K562 (cell line): ENCODE measurements around the gene NEURL1. TPM values are rescaled to one million over a fixed set of nuclear protein-coding genes. Genes with fewer than 3 reads are reported as not detected.

ENCODE experiments used
- ATAC-seq: fragments of 200-7000 bp; cut with Tn5 transposase; 3 replicates; pipeline ENCODE4 v1.9.1; 2020; ENCODE audit warnings: moderate library complexity
- BruUV-seq: library from RNA; stranded (reverse); fragments of 400-500 nt; replicated peaks from 2 replicates; lab custom pipeline; 2021; lab: Mats Ljungman, UMichigan
- CTCF ChIA-PET: fragments of 300-600 bp; formaldehyde crosslinking; extraction: SDS; loops from one replicate; lab custom pipeline; 2021; ENCODE audit warnings: low intra/inter-chr PET ratio; lab: Yijun Ruan, JAX
- POLR2A ChIA-PET: fragments of 300-600, 350-650 bp; sonication (Branson Sonifier 250); formaldehyde crosslinking; extraction: SDS; loops from one replicate; lab custom pipeline; 2021; ENCODE audit warnings: antibody characterized with exemption, inconsistent platforms; lab: Yijun Ruan, JAX
- DNase-seq, 4 experiments: peaks; one replicate each; pipeline versions ENCODE4 v3.0.0 to v3.0.0-alpha.2; 2011 to 2018; ENCODE audit warnings: low spot score in 3 of 4, mixed read lengths in 3 of 4; ENCODE audit errors: extremely low read depth in 1 of 4
- FAIRE-seq: peaks from 2 replicates; lab custom pipeline; 2011; peaks lifted over from hg19 to GRCh38; lab: Jason Lieb, UNC
- H2AFZ ChIP-seq: 2 replicates; pipeline ENCODE4 v1.6.0; 2011; ENCODE audit warnings: low read depth, low read length, control low read depth, inconsistent platforms
- H3K27ac ChIP-seq: fragments of 200-600 bp; 3 replicates; pipeline ENCODE4 v1.8.0; 2011; ENCODE audit warnings: low read depth, mild to moderate bottlenecking, control low read depth, inconsistent platforms, low read length, moderate library complexity, mixed read lengths; ENCODE audit errors: extremely low read depth
- H3K27me3 ChIP-seq, 2 experiments: fragments of 300-600 bp in 1 of 2; 2 replicates in 1 of 2; 3 replicates in 1 of 2; pipeline versions ENCODE4 v1.6.0 to v1.8.0; 2011; ENCODE audit warnings: inconsistent platforms in 2 of 2, low read length in 2 of 2, mild to moderate bottlenecking in 1 of 2, mixed read lengths in 1 of 2, moderate library complexity in 1 of 2; ENCODE audit not compliant: control insufficient read depth in 2 of 2, insufficient read depth in 2 of 2
- H3K36me3 ChIP-seq: fragments of 300-600 bp; 3 replicates; pipeline ENCODE4 v1.8.0; 2011; ENCODE audit warnings: mild to moderate bottlenecking, low read length, inconsistent platforms; ENCODE audit not compliant: control insufficient read depth, insufficient read depth
- H3K4me1 ChIP-seq, 2 experiments: fragments of 200-600 bp in 1 of 2; replicated peaks in 1 of 2; 2 replicates in 1 of 2; 3 replicates in 1 of 2; pipeline versions ENCODE4 v1.5.1 to v1.8.0; 2011; ENCODE audit warnings: inconsistent platforms in 2 of 2, low read length in 2 of 2, mild to moderate bottlenecking in 1 of 2, mixed read lengths in 1 of 2, moderate library complexity in 1 of 2; ENCODE audit not compliant: control insufficient read depth in 2 of 2, insufficient read depth in 2 of 2
- H3K4me2 ChIP-seq: 2 replicates; pipeline ENCODE4 v1.6.1; 2011; ENCODE audit warnings: low read length, control low read depth, inconsistent platforms, mixed read lengths; ENCODE audit not compliant: insufficient read depth
- H3K4me3 ChIP-seq: fragments of 200-600 bp; sonication (generic), shearing (Covaris generic); 2 replicates; pipeline ENCODE4 v1.5.1; 2016; ENCODE audit warnings: control low read depth, inconsistent platforms
- H3K79me2 ChIP-seq: fragments of 200-600 bp; 3 replicates; pipeline ENCODE4 v1.8.0; 2011; ENCODE audit warnings: low read length, inconsistent platforms; ENCODE audit not compliant: control insufficient read depth, insufficient read depth
- H3K9ac ChIP-seq, 2 experiments: 2 replicates each; pipeline versions ENCODE4 v1.6.0 to v1.6.1; 2011; ENCODE audit warnings: low read depth in 2 of 2, low read length in 2 of 2, control low read depth in 1 of 2, inconsistent platforms in 1 of 2, mild to moderate bottlenecking in 1 of 2, mixed read lengths in 1 of 2; ENCODE audit not compliant: insufficient read depth in 1 of 2
- H3K9me1 ChIP-seq: one replicate; pipeline ENCODE4 v1.6.0; 2011; ENCODE audit warnings: inconsistent platforms, mild to moderate bottlenecking, low read length, moderate library complexity; ENCODE audit not compliant: control insufficient read depth, insufficient read depth
- H3K9me3 ChIP-seq: replicated peaks from 2 replicates; pipeline ENCODE4 v1.5.1; 2011; ENCODE audit warnings: low read depth, low read length, inconsistent platforms; ENCODE audit not compliant: control insufficient read depth, insufficient read depth
- H4K20me1 ChIP-seq: replicated peaks from 2 replicates; pipeline ENCODE4 v1.6.1; 2011; ENCODE audit warnings: low read length, inconsistent platforms, mixed read lengths; ENCODE audit not compliant: control insufficient read depth, insufficient read depth
- CSDE1 ChIP-seq, 2 experiments: fragments of 450-650 bp; IDR thresholded peaks; 2 replicates each; pipeline ENCODE4 v1.6.1; 2016; ENCODE audit warnings: mild to moderate bottlenecking in 1 of 2
- ETV5 ChIP-seq: sonication (generic); formaldehyde crosslinking; IDR thresholded peaks from 2 replicates; pipeline ENCODE4 v1.4.0; 2020; ENCODE audit warnings: low read depth, mild to moderate bottlenecking, missing genetic modification reagents
- FOSL1 ChIP-seq: fragments of 200-800 bp; sonication (Bioruptor generic); conservative IDR thresholded peaks from 2 replicates; pipeline ENCODE4 v1.6.1; 2016; ENCODE audit warnings: missing genetic modification characterization, missing compliant biosample characterization
- NFYB ChIP-seq: IDR thresholded peaks from 2 replicates; pipeline ENCODE4 v1.6.1; 2011; ENCODE audit warnings: mild to moderate bottlenecking, moderate library complexity; ENCODE audit not compliant: insufficient read length; ENCODE audit errors: extremely low read depth
- PTRF ChIP-seq: fragments of 450-650 bp; IDR thresholded peaks from 2 replicates; pipeline ENCODE4 v1.6.1; 2016; ENCODE audit warnings: mild to moderate bottlenecking, missing genetic modification characterization, missing compliant biosample characterization
- RNF219 ChIP-seq: fragments of 250-450 bp; sonication (Bioruptor Pico); IDR thresholded peaks from 2 replicates; pipeline ENCODE4 v1.5.0; 2022; ENCODE audit warnings: mild to moderate bottlenecking
- ZFPM2 ChIP-seq: fragments of 250-450 bp; sonication (Bioruptor Pico); IDR thresholded peaks from 2 replicates; pipeline ENCODE4 v1.5.1; 2022; ENCODE audit warnings: mild to moderate bottlenecking
- ZNF449 ChIP-seq: fragments of 250-450 bp; sonication (Bioruptor Pico); IDR thresholded peaks from 2 replicates; pipeline ENCODE4 v1.8.0; 2022; ENCODE audit warnings: moderate library complexity, mild to moderate bottlenecking, inconsistent platforms
- WGBS: fragments of 100-300 bp; shearing (Covaris generic); methylation state at CpG from one replicate; pipeline ENCODE4 v1.1.6; 2016; ENCODE audit warnings: low coverage, mixed read lengths; ENCODE audit not compliant: insufficient coverage; ENCODE audit errors: missing lambda C conversion rate; 5-methylcytosine and 5-hydroxymethylcytosine counted together
- in situ Hi-C: fragments of 300-500 bp; cut with MboI; formaldehyde crosslinking; loops from 4 replicates; pipeline ENCODE4 v1.15.0; 2018; ENCODE audit warnings: inconsistent platforms, mixed read lengths
- intact Hi-C: fragments of 100-400 bp; cut with micrococcal nuclease; formaldehyde crosslinking; loops from 2 replicates; pipeline ENCODE4 v1.14.2; 2022
- polyA plus RNA-seq, 8 experiments: library from polyadenylated mRNA; depleted of rRNA in 4 of 8; stranded (reverse) in 5 of 8; unstranded in 3 of 8; fragments of >200 nt; fragmentation: Nextera tagmentation in 2 of 8; fragmentation: Illumina TruSeq in 1 of 8; extraction: Ambion mirVana in 2 of 8; extraction: Trizol in 1 of 8; gene quantifications; 2 replicates each; pipeline versions ENCODE4 v1.2.1 to v1.2.3, GENCODE V29; 2011 to 2014; ENCODE audit warnings: inconsistent platforms in 1 of 8, missing spikeins in 1 of 8
- total RNA-seq, 7 experiments: library from RNA; depleted of rRNA in 6 of 7; stranded (reverse); fragments of >200 nt in 6 of 7; fragmentation: Illumina TruSeq in 2 of 7; extraction: Trizol in 2 of 7; gene quantifications; 2 replicates each; pipeline versions ENCODE4 v1.2.1 to v1.2.3, GENCODE V29; 2011 to 2021; ENCODE audit warnings: low replicate concordance in 1 of 7

Gene NEURL1
- total and polyA plus RNA-seq, 9 of the 15 experiments (the other 6 are each of a cell fraction or from before 2014, with no cell fraction given): 0.01 to 0.45 (median 0.16) TPM; not detected in 5

GRCh38 chr10:103497161-103497915, 3.8 kb downstream of the NEURL1 start:
- H3K4me1 ChIP-seq: peaks cover 0 to 14% of the 10 kb centered on the region in 2 experiments; a peak in 2 of 5 replicates
- no peaks in the 10 kb centered on the region for H3K36me3 ChIP-seq
- DNase-seq: no peak
- FAIRE-seq: no peak
- H2AFZ ChIP-seq: no peak overlapping the region
- CTCF ChIA-PET: no interaction called here
- H3K9ac ChIP-seq: no peak overlapping the region
- no peak overlapping the region for H3K4me3 ChIP-seq
- POLR2A ChIA-PET: interaction anchor here (0.7 kb wide), 1 partner anchor 13 kb away, joined by 3 read pairs; no protein-coding TSS in a partner anchor
- BruUV-seq: no TSS peak
- intact Hi-C loops: no loop called here
- H3K27me3 ChIP-seq: peaks cover 23 to 56% of the 10 kb centered on the region in 2 experiments; a peak in 4 of 5 replicates
- H3K79me2 ChIP-seq: no peaks in the 10 kb centered on the region
- H4K20me1 ChIP-seq: no peaks in the 10 kb centered on the region
- no peak overlapping the region for H3K4me2 ChIP-seq
- 7% methylated on average over 4 of the region's 8 CpGs for WGBS
- H3K9me3 ChIP-seq: no peaks in the 10 kb centered on the region
- no peak for TF ChIP-seq FOSL1 (tag)
- no peak for TF ChIP-seq NFYB
- TF ChIP-seq RNF219 (CRISPR knock-in tag): no peak
- no peak for TF ChIP-seq PTRF (tag)
- no peak for TF ChIP-seq ZFPM2
- no peak for TF ChIP-seq ETV5 (CRISPR knock-in tag)
- no peak for TF ChIP-seq ZNF449
- no peak for TF ChIP-seq CSDE1 (IDR thresholded peaks at IDR 0.05)
- TF ChIP-seq, all 486 proteins: peak for 0
- no peak for ATAC-seq
- in situ Hi-C loops: no loop called here
- Histone ChIP-seq H3K9me1 (no peaks in the 10 kb centered on the region), H3K27ac (no peak overlapping the region)
